ENCODE results near the gene CD22. TPM values are rescaled to one million over a fixed set of nuclear protein-coding genes. Genes with fewer than 3 reads are reported as not detected.

Gene CD22
- total RNA-seq, 3 donors from 2014 or later (not counting 1 experiment from before 2014, with no cell fraction given): 4.3 to 7.0 (median 6.0) TPM

DNA sequence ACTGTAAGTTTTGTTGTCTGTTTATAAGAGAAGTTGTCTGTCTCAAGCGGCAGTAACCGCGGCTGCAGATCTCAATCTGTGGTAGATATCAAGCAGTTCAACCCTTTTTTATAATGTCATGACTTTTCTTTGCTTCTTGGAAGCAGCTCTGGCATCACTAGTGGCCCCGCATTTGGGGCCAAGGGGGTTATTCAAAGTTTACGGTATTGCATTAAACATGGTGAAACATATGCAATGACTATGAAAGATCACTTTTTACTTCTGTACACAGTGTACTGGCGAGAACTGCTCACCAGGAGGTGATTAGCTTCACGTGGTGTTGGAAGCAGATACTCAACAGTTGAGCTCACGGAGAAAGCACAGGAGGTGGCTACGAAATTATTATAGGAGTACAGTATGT lies 24.6 kb downstream of the CD22 start:
- peak in 1 of 3 donors; percentile 66 for ATAC-seq
- intact Hi-C loops (cut with micrococcal nuclease): loop anchor here (10.0 kb wide), 1 partner anchor 241 kb away; no protein-coding TSS in a partner anchor

DNA sequence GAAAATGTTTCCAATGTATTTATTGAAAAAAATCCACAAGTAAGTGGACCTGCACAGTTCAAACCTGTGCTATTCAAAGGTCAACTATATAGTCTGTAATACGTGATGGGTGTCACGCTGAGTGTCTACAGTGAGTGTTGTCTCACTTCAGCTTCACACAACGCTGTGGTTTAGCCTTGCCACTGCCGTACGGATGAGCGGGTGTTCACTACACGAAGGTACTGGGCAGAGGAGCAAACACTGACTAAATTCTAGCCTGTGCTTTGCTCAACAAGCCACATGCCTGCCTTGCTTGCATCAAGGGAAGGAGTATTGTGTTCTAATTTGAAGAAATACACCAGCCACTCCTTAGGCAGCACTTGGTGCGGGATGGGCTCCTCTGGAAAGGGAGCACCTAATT lies 25.9 kb downstream of the CD22 start:
- TF ChIP-seq, protein P1, sequence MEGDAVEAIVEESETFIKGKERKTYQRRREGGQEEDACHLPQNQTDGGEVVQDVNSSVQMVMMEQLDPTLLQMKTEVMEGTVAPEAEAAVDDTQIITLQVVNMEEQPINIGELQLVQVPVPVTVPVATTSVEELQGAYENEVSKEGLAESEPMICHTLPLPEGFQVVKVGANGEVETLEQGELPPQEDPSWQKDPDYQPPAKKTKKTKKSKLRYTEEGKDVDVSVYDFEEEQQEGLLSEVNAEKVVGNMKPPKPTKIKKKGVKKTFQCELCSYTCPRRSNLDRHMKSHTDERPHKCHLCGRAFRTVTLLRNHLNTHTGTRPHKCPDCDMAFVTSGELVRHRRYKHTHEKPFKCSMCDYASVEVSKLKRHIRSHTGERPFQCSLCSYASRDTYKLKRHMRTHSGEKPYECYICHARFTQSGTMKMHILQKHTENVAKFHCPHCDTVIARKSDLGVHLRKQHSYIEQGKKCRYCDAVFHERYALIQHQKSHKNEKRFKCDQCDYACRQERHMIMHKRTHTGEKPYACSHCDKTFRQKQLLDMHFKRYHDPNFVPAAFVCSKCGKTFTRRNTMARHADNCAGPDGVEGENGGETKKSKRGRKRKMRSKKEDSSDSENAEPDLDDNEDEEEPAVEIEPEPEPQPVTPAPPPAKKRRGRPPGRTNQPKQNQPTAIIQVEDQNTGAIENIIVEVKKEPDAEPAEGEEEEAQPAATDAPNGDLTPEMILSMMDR (IDR thresholded peaks at IDR 0.05): no peak
- peaks cover 6 to 17% of the 10 kb centered on the region in 2 donors for H3K4me1 Mint-ChIP-seq
- WGBS (ENCODE audit: insufficient coverage): 59% methylated on average over 8 of the region's 8 CpGs
- Histone ChIP-seq H3K4me1 (ENCODE audit: control insufficient read depth, insufficient read depth, low read length) (peaks cover 16% of the 10 kb centered on the region), H3K9me3 (ENCODE audit: control insufficient read depth, insufficient read depth, low read length) (no peaks in the 10 kb centered on the region), H3K4me3 (ENCODE audit: low read length) (no peak overlapping the region), H3K36me3 (ENCODE audit: control insufficient read depth, insufficient read depth, low read length) (no peaks in the 10 kb centered on the region), H3K27ac (ENCODE audit: low read length) (no peak overlapping the region), H3K27me3 (ENCODE audit: control insufficient read depth, insufficient read depth, low read length) (no peaks in the 10 kb centered on the region)
- DNase-seq (peak in 1 of 2 donors; percentile 27), ATAC-seq (peak; percentile 76 to 92 (median 77))
- no peaks in the 10 kb centered on the region for H3K9me3 Mint-ChIP-seq
- peak overlapping the region; percentile 21 for H3K4me3 Mint-ChIP-seq
- H3K27ac Mint-ChIP-seq: peak overlapping the region in 1 of 2 donors; percentile 33
- peaks cover 8 to 14% of the 10 kb centered on the region in 2 donors for H3K27me3 Mint-ChIP-seq (ENCODE audit: low read depth in 2 of 2)
- H3K36me3 Mint-ChIP-seq: no peaks in the 10 kb centered on the region
- intact Hi-C loops (cut with micrococcal nuclease): loop anchor here (10.0 kb wide), 1 partner anchor 240 kb away; no protein-coding TSS in a partner anchor

More for the DNA sequence above, 24.6 kb downstream of the CD22 start:
- TF ChIP-seq, protein P1 (IDR thresholded peaks at IDR 0.05): no peak
- Mint-ChIP-seq H3K4me1 (peaks cover 6 to 17% of the 10 kb centered on the region in 2 donors), H3K27ac (no peak overlapping the region), H3K36me3 (no peaks in the 10 kb centered on the region), H3K27me3 (ENCODE audit: low read depth in 2 of 2) (peaks cover 8 to 14% of the 10 kb centered on the region in 2 donors), H3K4me3 (no peak overlapping the region), H3K9me3 (no peaks in the 10 kb centered on the region)
- Histone ChIP-seq H3K4me1 (ENCODE audit: control insufficient read depth, insufficient read depth, low read length) (peaks cover 16% of the 10 kb centered on the region), H3K27me3 (ENCODE audit: control insufficient read depth, insufficient read depth, low read length) (no peaks in the 10 kb centered on the region), H3K4me3 (ENCODE audit: low read length) (no peak overlapping the region), H3K36me3 (ENCODE audit: control insufficient read depth, insufficient read depth, low read length) (no peaks in the 10 kb centered on the region), H3K9me3 (ENCODE audit: control insufficient read depth, insufficient read depth, low read length) (no peaks in the 10 kb centered on the region), H3K27ac (ENCODE audit: low read length) (no peak overlapping the region)
- DNase-seq: no peak
- WGBS (ENCODE audit: insufficient coverage): 88% methylated on average over 7 of the region's 9 CpGs

DNA sequence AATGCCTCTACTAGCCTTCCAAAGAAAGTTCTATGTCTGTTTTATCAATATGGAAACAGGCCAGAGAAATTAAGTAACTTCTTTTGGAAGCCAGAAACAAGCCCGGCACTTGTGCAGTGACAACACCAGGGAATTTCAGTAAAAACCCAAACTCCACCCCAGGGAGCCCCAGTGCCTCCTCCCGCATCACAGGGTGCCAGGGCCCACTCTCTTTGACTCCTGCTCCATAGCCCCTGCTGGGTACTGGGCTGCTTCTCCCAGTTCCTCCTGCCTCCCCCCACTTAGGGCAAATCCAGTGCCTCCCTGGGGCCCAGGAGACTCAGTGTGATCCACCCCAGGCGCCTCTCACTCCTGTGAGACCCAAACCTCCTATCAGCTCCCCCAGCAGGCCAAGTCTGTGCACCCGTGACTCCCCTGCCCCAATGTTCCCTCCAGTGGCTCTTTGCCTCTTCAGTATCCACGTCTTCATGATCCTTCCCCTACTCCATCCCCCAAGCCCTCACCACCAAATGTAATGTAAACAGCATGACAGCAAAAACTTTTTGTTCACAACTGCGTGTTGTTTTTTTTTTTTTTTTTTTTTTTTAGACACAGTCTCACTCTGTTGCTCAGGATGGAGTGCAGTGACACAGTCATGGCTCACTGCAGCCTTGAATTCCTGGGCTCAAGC lies 26.9 kb downstream of the CD22 start:
- no peak for ATAC-seq

More for the DNA sequence above, 26.9 kb downstream of the CD22 start:
- H3K36me3 Mint-ChIP-seq: no peaks in the 10 kb centered on the region
- H3K27me3 ChIP-seq (ENCODE audit: control insufficient read depth, insufficient read depth, low read length): no peaks in the 10 kb centered on the region
- no peak for DNase-seq
- TF ChIP-seq, protein P1 (IDR thresholded peaks at IDR 0.05): no peak
- no peaks in the 10 kb centered on the region for H3K9me3 Mint-ChIP-seq
- 73% methylated on average over 6 of the region's 6 CpGs for WGBS (ENCODE audit: insufficient coverage)
- intact Hi-C loops (cut with micrococcal nuclease): loop anchor here (10.0 kb wide), 1 partner anchor 239 kb away; no protein-coding TSS in a partner anchor
- peaks cover 6 to 17% of the 10 kb centered on the region in 2 donors for H3K4me1 Mint-ChIP-seq
- peaks cover 16% of the 10 kb centered on the region for H3K4me1 ChIP-seq (ENCODE audit: control insufficient read depth, insufficient read depth, low read length)
- H3K4me3 Mint-ChIP-seq: no peak overlapping the region
- H3K36me3 ChIP-seq (ENCODE audit: control insufficient read depth, insufficient read depth, low read length): no peaks in the 10 kb centered on the region
- peaks cover 8 to 14% of the 10 kb centered on the region in 2 donors for H3K27me3 Mint-ChIP-seq (ENCODE audit: low read depth in 2 of 2)
- no peak overlapping the region for H3K27ac Mint-ChIP-seq
- H3K9me3 ChIP-seq (ENCODE audit: control insufficient read depth, insufficient read depth, low read length): no peaks in the 10 kb centered on the region
- H3K27ac ChIP-seq (ENCODE audit: low read length): no peak overlapping the region
- H3K4me3 ChIP-seq (ENCODE audit: low read length): no peak overlapping the region
